GM12878 (cell line): ENCODE data around the gene OPRL1. TPM values are rescaled to one million over a fixed set of nuclear protein-coding genes. Genes with fewer than 3 reads are reported as not detected.
"Not testable (repeated sequence)": the region's sequence is repeated elsewhere in the genome, so short reads cannot be mapped to it uniquely, and the experiment has no call there.

Source experiments
- ATAC-seq: fragments of 200-7000 bp; cut with Tn5 transposase; 3 replicates; pipeline ENCODE4 v1.9.1; 2020; ENCODE audit warnings: mild to moderate bottlenecking, moderate library complexity
- BruUV-seq: library from RNA; stranded (reverse); fragments of 400-500 nt; replicated peaks from 2 replicates; lab custom pipeline; 2021; lab: Mats Ljungman, UMichigan
- CTCF ChIA-PET: fragments of 300-600 bp; sonication (Branson Sonifier 250); formaldehyde crosslinking; extraction: SDS; loops from one replicate; lab custom pipeline; 2021; ENCODE audit warnings: inconsistent platforms; lab: Yijun Ruan, JAX
- POLR2A ChIA-PET: fragments of 350-600 bp; formaldehyde crosslinking; extraction: SDS; loops from one replicate; lab custom pipeline; 2021; ENCODE audit warnings: inconsistent platforms; lab: Charles Lee
- RAD21 ChIA-PET: fragments of 300-600 bp; sonication (Branson Sonifier 250); formaldehyde crosslinking; loops from one replicate; lab custom pipeline; 2023; ENCODE audit warnings: antibody characterized with exemption; ENCODE audit not compliant: unreplicated experiment; lab: Charles Lee
- SMC1A ChIA-PET: fragments of 300-600 bp; sonication (Branson Sonifier 250); formaldehyde crosslinking; loops from one replicate; lab custom pipeline; 2023; ENCODE audit not compliant: unreplicated experiment, uncharacterized antibody; lab: Charles Lee
- DNase-seq: peaks from one replicate; pipeline ENCODE4 v3.0.0-alpha.2; 2011; ENCODE audit warnings: low read depth, low spot score
- FAIRE-seq: peaks from 3 replicates; lab custom pipeline; 2011; peaks lifted over from hg19 to GRCh38; lab: Jason Lieb, UNC
- H2AFZ ChIP-seq: 2 replicates; pipeline ENCODE4 v1.6.0; 2011; ENCODE audit warnings: low read depth, low read length, control low read depth; ENCODE audit not compliant: control insufficient read depth
- H3K27ac ChIP-seq: 2 replicates; pipeline ENCODE4 v1.5.1; 2011; ENCODE audit warnings: control low read depth; ENCODE audit not compliant: control insufficient read depth, insufficient read depth
- H3K27me3 ChIP-seq, 2 experiments: replicated peaks in 1 of 2; 2 replicates each; pipeline versions ENCODE4 v1.6.0 to v1.6.1; 2011; ENCODE audit warnings: low read length in 1 of 2; ENCODE audit not compliant: control insufficient read depth in 2 of 2, insufficient read depth in 2 of 2
- H3K36me3 ChIP-seq, 2 experiments: 2 replicates each; pipeline ENCODE4 v1.5.1; 2011; ENCODE audit warnings: low read length in 1 of 2; ENCODE audit not compliant: control insufficient read depth in 2 of 2, insufficient read depth in 2 of 2
- H3K4me1 ChIP-seq: 2 replicates; pipeline ENCODE4 v1.6.1; 2011; ENCODE audit warnings: mild to moderate bottlenecking, low read length, moderate library complexity, mixed read lengths; ENCODE audit not compliant: control insufficient read depth, insufficient read depth
- H3K4me2 ChIP-seq: 2 replicates; pipeline ENCODE4 v1.6.0; 2011; ENCODE audit warnings: control low read depth; ENCODE audit not compliant: control insufficient read depth, insufficient read depth
- H3K4me3 ChIP-seq: fragments of 200-600 bp; sonication (generic); 2 replicates; pipeline ENCODE4 v1.5.1; 2016
- H3K79me2 ChIP-seq: 2 replicates; pipeline ENCODE4 v1.6.0; 2011; ENCODE audit warnings: low read length; ENCODE audit not compliant: control insufficient read depth, insufficient read depth
- H3K9ac ChIP-seq: 2 replicates; pipeline ENCODE4 v1.8.0; 2011; ENCODE audit warnings: low read length, control low read depth, mixed read lengths; ENCODE audit not compliant: control insufficient read depth, insufficient read depth
- H3K9me3 ChIP-seq: replicated peaks from 3 replicates; pipeline ENCODE4 v1.5.1; 2011; ENCODE audit warnings: mild to moderate bottlenecking, low read length; ENCODE audit not compliant: control insufficient read depth, insufficient read depth
- H4K20me1 ChIP-seq: 2 replicates; pipeline ENCODE4 v1.6.0; 2011; ENCODE audit not compliant: control insufficient read depth, insufficient read depth
- ATF3 ChIP-seq: IDR thresholded peaks from 2 replicates; pipeline ENCODE4 v1.6.1; 2011; ENCODE audit warnings: low read depth, mild to moderate bottlenecking, low read length, moderate library complexity, borderline replicate concordance; ENCODE audit errors: extremely low read depth
- GABPA ChIP-seq: IDR thresholded peaks from 2 replicates; pipeline ENCODE4 v1.6.1; 2014; ENCODE audit warnings: antibody characterized with exemption, low read depth, mild to moderate bottlenecking, inconsistent platforms
- HCFC1 ChIP-seq: fragments of 150-350 bp; IDR thresholded peaks from 2 replicates; pipeline ENCODE4 v1.6.1; 2014; ENCODE audit warnings: low read length
- NFYB ChIP-seq: IDR thresholded peaks from 2 replicates; pipeline ENCODE4 v1.6.1; 2011; ENCODE audit warnings: low read depth, mild to moderate bottlenecking, low read length, improper control_type of control experiment, moderate library complexity; ENCODE audit not compliant: insufficient read depth
- NR2C1 ChIP-seq: fragments of 450-650 bp; IDR thresholded peaks from 2 replicates; pipeline ENCODE4 v1.6.1; 2017; ENCODE audit warnings: antibody characterized with exemption, mild to moderate bottlenecking, moderate library complexity
- PAX5 ChIP-seq: IDR thresholded peaks from 2 replicates; pipeline ENCODE4 v1.6.1; 2011; ENCODE audit warnings: low read depth, low read length, borderline replicate concordance
- RBBP5 ChIP-seq: fragments of 200-600 bp; sonication (generic); conservative IDR thresholded peaks from 2 replicates; pipeline ENCODE4 v1.6.1; 2016
- STAT1 ChIP-seq: fragments of 450-650 bp; conservative IDR thresholded peaks from 2 replicates; pipeline ENCODE4 v1.6.1; 2014; ENCODE audit warnings: antibody characterized with exemption, mild to moderate bottlenecking
- USF1 ChIP-seq: IDR thresholded peaks from 2 replicates; pipeline ENCODE4 v1.6.1; 2011; ENCODE audit warnings: borderline replicate concordance, low read depth, mild to moderate bottlenecking, moderate library complexity, mixed read lengths, low read length; ENCODE audit not compliant: insufficient read depth; ENCODE audit errors: extremely low read length
- WGBS: methylation state at CpG from one replicate; pipeline ENCODE4 v1.1.6; 2016; ENCODE audit warnings: low lambda C conversion rate; ENCODE audit not compliant: insufficient replicate concordance, insufficient coverage; ENCODE audit errors: missing lambda C conversion rate; 5-methylcytosine and 5-hydroxymethylcytosine counted together
- in situ Hi-C: fragments of 300-500 bp; cut with MboI; formaldehyde crosslinking; loops from 9 replicates; pipeline ENCODE4 v1.14.3; 2018; ENCODE audit warnings: mixed read lengths
- intact Hi-C: fragments of 100-400 bp; cut with micrococcal nuclease; formaldehyde crosslinking; loops from one replicate; pipeline ENCODE4 v1.14.2; 2022; ENCODE audit not compliant: unreplicated experiment
- polyA plus RNA-seq, 11 experiments: library from polyadenylated mRNA; depleted of rRNA in 4 of 11; unstranded in 6 of 11; stranded (reverse) in 5 of 11; fragments of >200 nt; fragmentation: Nextera tagmentation in 4 of 11; fragmentation: Illumina TruSeq in 1 of 11; extraction: Ambion mirVana in 4 of 11; extraction: Trizol in 1 of 11; gene quantifications; 1 replicate in 1 of 11; 2 replicates in 10 of 11; pipeline versions ENCODE4 v1.2.1 to v1.2.3, GENCODE V29; 2011 to 2016; ENCODE audit warnings: inconsistent platforms in 2 of 11, missing spikeins in 2 of 11, low read depth in 1 of 11
- total RNA-seq, 4 experiments: library from RNA; depleted of rRNA in 3 of 4; stranded (reverse); fragments of >200 nt in 3 of 4; fragmentation: Illumina TruSeq in 1 of 4; extraction: Trizol in 1 of 4; gene quantifications; 2 replicates each; pipeline versions ENCODE4 v1.2.1 to v1.2.3, GENCODE V29; 2013 to 2021

OPRL1 gene
- total and polyA plus RNA-seq, 10 of the 15 experiments (the other 5 are each of a cell fraction or from before 2014, with no cell fraction given), result 0.04 to 0.41 (median 0.24) TPM; not detected in 1

- CTCF ChIA-PET, result interaction anchor here (1.5 to 1.7 kb wide), 2 partner anchors 17 to 34 kb away, joined by 4 to 7 read pairs; no protein-coding TSS in a partner anchor
- in situ Hi-C loops, RAD21 ChIA-PET, H3K27me3 ChIP-seq, H3K4me1 ChIP-seq, FAIRE-seq, H4K20me1 ChIP-seq, H3K9ac ChIP-seq, H3K9me3 ChIP-seq, H3K36me3 ChIP-seq, H3K4me3 ChIP-seq, POLR2A ChIA-PET, ATAC-seq, H3K79me2 ChIP-seq, intact Hi-C loops, DNase-seq, BruUV-seq, SMC1A ChIA-PET, H3K27ac ChIP-seq, H2AFZ ChIP-seq, H3K4me2 ChIP-seq: not testable (repeated sequence)
- 89% methylated on average over 1 of the region's 6 CpGs for WGBS
These were observed 37.5 kb downstream of the OPRL1 start for GRCh38 chr20:64117432-64117777.

GRCh38 chr20:64119301-64119680 lies 39.4 kb downstream of the OPRL1 start:
- H2AFZ ChIP-seq, result no peak overlapping the region
- H3K36me3 ChIP-seq, result no peaks in the 10 kb centered on the region
- no peak for FAIRE-seq
- peaks cover 5% of the 10 kb centered on the region for H3K4me1 ChIP-seq
- TF ChIP-seq PAX5 (no peak), HCFC1 (no peak), GABPA (no peak), RBBP5 (no peak), ATF3 (no peak), USF1 (no peak), STAT1 (no peak), NFYB (no peak), NR2C1 (no peak)
- SMC1A ChIA-PET, result interaction anchor here (1.0 to 3.3 kb wide), 5 partner anchors 9 to 80 kb away, joined by 5 to 13 read pairs (median 11); partner anchors contain the start of genes LKAAEAR1, OPRL1 and RGS19
- RAD21 ChIA-PET, result interaction anchor here (1.1 to 3.0 kb wide), 6 partner anchors 19 to 137 kb away, joined by 3 to 67 read pairs (median 5); partner anchors contain the start of genes LKAAEAR1, OPRL1 and RGS19
- CTCF ChIA-PET, result interaction anchor here (1.5 to 4.0 kb wide), 8 partner anchors 11 to 139 kb away, joined by 5 to 65 read pairs (median 14); partner anchors contain the start of genes LKAAEAR1, NPBWR2, OPRL1 and PRPF6
- POLR2A ChIA-PET, result interaction anchor here (1.2 to 2.0 kb wide), 3 partner anchors 9 to 36 kb away, joined by 5 to 12 read pairs (median 6); partner anchors contain the start of gene LKAAEAR1
- H3K79me2 ChIP-seq, result no peaks in the 10 kb centered on the region
- 81% methylated on average over 8 of the region's 8 CpGs for WGBS
- in situ Hi-C loops (no loop called here), intact Hi-C loops (no loop called here)
- H3K4me3 ChIP-seq, result no peak overlapping the region
- H3K9ac ChIP-seq, result no peak overlapping the region
- ATAC-seq, result no peak
- H3K27ac ChIP-seq, result no peak overlapping the region
- H3K27me3 ChIP-seq, result no peaks in the 10 kb centered on the region; a peak in 1 of 4 replicates
- no peaks in the 10 kb centered on the region for H4K20me1 ChIP-seq
- no peaks in the 10 kb centered on the region for H3K9me3 ChIP-seq
- BruUV-seq, result no TSS peak
- DNase-seq, result no peak
- no peak overlapping the region for H3K4me2 ChIP-seq
